ENCODE data around the gene CDKAL1. TPM values are rescaled to one million over a fixed set of nuclear protein-coding genes. Genes with fewer than 3 reads are reported as not detected.
"Not testable (repeated sequence)": the region's sequence is repeated elsewhere in the genome, so short reads cannot be mapped to it uniquely, and the experiment has no call there.

Gene CDKAL1
- total and polyA plus RNA-seq, 9 of the 15 experiments (the other 6 are each of a cell fraction or from before 2014, with no cell fraction given) = 11.2 to 36.3 (median 20.1) TPM

GRCh38 chr6:20827798-20828197 is 293.5 kb downstream of the CDKAL1 start:
- FAIRE-seq = no peak
- 61% methylated on average over 1 of the region's 1 CpG for WGBS (ENCODE audit: insufficient coverage, low coverage, missing lambda C conversion rate)
- H3K36me3 ChIP-seq (ENCODE audit: control insufficient read depth, insufficient read depth, low read length) = no peaks in the 10 kb centered on the region
- no peaks in the 10 kb centered on the region for H3K27me3 ChIP-seq (ENCODE audit: control insufficient read depth in 2 of 2, insufficient read depth in 2 of 2, low read length in 2 of 2)
- CTCF ChIA-PET (ENCODE audit: low intra/inter-chr PET ratio) = no interaction called here
- TF ChIP-seq ZFX (CRISPR knock-in tag; IDR thresholded peaks at IDR 0.05) = 0 out of 2 replicates have a peak, but pooled peaks have one; percentile 19
- no peak for TF ChIP-seq NEUROD1 (IDR thresholded peaks at IDR 0.05; ENCODE audit: borderline replicate concordance, low read depth, low read length, partially characterized antibody)
- no peak overlapping the region for H2AFZ ChIP-seq (ENCODE audit: low read depth, low read length)
- H3K4me3 ChIP-seq = no peak overlapping the region
- ATAC-seq = no peak
- H3K4me1 ChIP-seq (replicated peaks in 1 of 2; ENCODE audit: control insufficient read depth in 2 of 2, insufficient read depth in 2 of 2, low read length in 2 of 2) = peaks cover 0 to 8% of the 10 kb centered on the region in 2 experiments; a peak in 1 of 5 replicates
- H3K79me2 ChIP-seq (ENCODE audit: control insufficient read depth, insufficient read depth, low read length) = no peaks in the 10 kb centered on the region
- no peaks in the 10 kb centered on the region for H3K9me1 ChIP-seq (ENCODE audit: control insufficient read depth, insufficient read depth, low read length)
- H3K27ac ChIP-seq (ENCODE audit: extremely low read depth, low read depth, low read length) = no peak overlapping the region
- intact Hi-C loops (cut with micrococcal nuclease) (no loop called here), in situ Hi-C loops (cut with MboI) (no loop called here)
- H3K9ac ChIP-seq (ENCODE audit: insufficient read depth in 1 of 2, low read depth in 2 of 2, low read length in 2 of 2) = no peak overlapping the region
- no peaks in the 10 kb centered on the region for H3K9me3 ChIP-seq (replicated peaks; ENCODE audit: control insufficient read depth, insufficient read depth, low read depth, low read length)
- no peaks in the 10 kb centered on the region for H4K20me1 ChIP-seq (replicated peaks; ENCODE audit: control insufficient read depth, insufficient read depth, low read length)
- BruUV-seq (replicated peaks) = no TSS peak
- no peak for DNase-seq (ENCODE audit: extremely low read depth in 1 of 4, low spot score in 3 of 4)
- no peak overlapping the region for H3K4me2 ChIP-seq (ENCODE audit: insufficient read depth, low read length)
- POLR2A ChIA-PET = interaction anchor here (0.5 to 1.0 kb wide), 2 partner anchors 8 to 1094 kb away, joined by 3 read pairs; no protein-coding TSS in a partner anchor

DNA sequence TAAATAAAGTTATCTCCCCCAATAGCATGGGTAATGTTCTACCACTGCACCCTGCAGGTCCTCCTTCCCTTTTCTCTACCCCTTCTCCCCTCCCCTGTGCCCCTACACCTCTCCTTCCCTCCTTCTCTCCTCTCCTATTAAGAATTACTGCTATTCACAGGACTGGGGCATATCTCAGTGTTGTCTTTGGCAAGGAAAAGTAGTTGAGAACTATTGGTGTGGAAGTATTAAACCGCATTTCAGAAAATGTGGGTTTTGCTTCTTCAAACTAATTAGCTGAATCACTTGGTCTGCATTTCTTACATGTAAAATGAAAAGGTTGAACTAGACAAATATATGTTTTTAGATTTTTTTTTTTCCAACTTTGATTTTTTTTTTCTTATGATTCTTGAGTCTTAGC is 296.3 kb downstream of the CDKAL1 start:
- POLR2A ChIA-PET = interaction anchor here (0.6 to 1.1 kb wide), 3 partner anchors 12 to 152 kb away, joined by 3 read pairs; no protein-coding TSS in a partner anchor
- in situ Hi-C loops (cut with MboI) (no loop called here), intact Hi-C loops (cut with micrococcal nuclease) (no loop called here)
- 86% methylated on average over 1 of the region's 1 CpG for WGBS (ENCODE audit: insufficient coverage, low coverage, missing lambda C conversion rate)
- Histone ChIP-seq H3K4me1 (replicated peaks in 1 of 2; ENCODE audit: control insufficient read depth in 2 of 2, insufficient read depth in 2 of 2, low read length in 2 of 2) (peaks cover 0 to 8% of the 10 kb centered on the region in 2 experiments; a peak in 1 of 5 replicates), H3K27ac (ENCODE audit: extremely low read depth, low read depth, low read length) (no peak overlapping the region), H3K9me3 (replicated peaks; ENCODE audit: control insufficient read depth, insufficient read depth, low read depth, low read length) (no peaks in the 10 kb centered on the region), H3K4me2 (ENCODE audit: insufficient read depth, low read length) (no peak overlapping the region), H3K27me3 (ENCODE audit: control insufficient read depth in 2 of 2, insufficient read depth in 2 of 2, low read length in 2 of 2) (no peaks in the 10 kb centered on the region), H3K9ac (ENCODE audit: insufficient read depth in 1 of 2, low read depth in 2 of 2, low read length in 2 of 2) (no peak overlapping the region), H4K20me1 (replicated peaks; ENCODE audit: control insufficient read depth, insufficient read depth, low read length) (no peaks in the 10 kb centered on the region), H3K36me3 (ENCODE audit: control insufficient read depth, insufficient read depth, low read length) (no peaks in the 10 kb centered on the region), H2AFZ (ENCODE audit: low read depth, low read length) (no peak overlapping the region), H3K79me2 (ENCODE audit: control insufficient read depth, insufficient read depth, low read length) (no peaks in the 10 kb centered on the region), H3K9me1 (ENCODE audit: control insufficient read depth, insufficient read depth, low read length) (no peaks in the 10 kb centered on the region), H3K4me3 (no peak overlapping the region)
- ATAC-seq (no peak), FAIRE-seq (no peak), DNase-seq (ENCODE audit: extremely low read depth in 1 of 4, low spot score in 3 of 4) (no peak)
- CTCF ChIA-PET (ENCODE audit: low intra/inter-chr PET ratio) = no interaction called here
- TF ChIP-seq, protein P1, sequence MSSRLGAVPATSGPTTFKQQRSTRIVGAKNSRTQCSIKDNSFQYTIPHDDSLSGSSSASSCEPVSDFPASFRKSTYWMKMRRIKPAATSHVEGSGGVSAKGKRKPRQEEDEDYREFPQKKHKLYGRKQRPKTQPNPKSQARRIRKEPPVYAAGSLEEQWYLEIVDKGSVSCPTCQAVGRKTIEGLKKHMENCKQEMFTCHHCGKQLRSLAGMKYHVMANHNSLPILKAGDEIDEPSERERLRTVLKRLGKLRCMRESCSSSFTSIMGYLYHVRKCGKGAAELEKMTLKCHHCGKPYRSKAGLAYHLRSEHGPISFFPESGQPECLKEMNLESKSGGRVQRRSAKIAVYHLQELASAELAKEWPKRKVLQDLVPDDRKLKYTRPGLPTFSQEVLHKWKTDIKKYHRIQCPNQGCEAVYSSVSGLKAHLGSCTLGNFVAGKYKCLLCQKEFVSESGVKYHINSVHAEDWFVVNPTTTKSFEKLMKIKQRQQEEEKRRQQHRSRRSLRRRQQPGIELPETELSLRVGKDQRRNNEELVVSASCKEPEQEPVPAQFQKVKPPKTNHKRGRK (tag; IDR thresholded peaks at IDR 0.05) = no peak
- no peak for TF ChIP-seq ZNF551 (CRISPR knock-in tag; IDR thresholded peaks at IDR 0.05)
- TF ChIP-seq NUFIP1 (IDR thresholded peaks at IDR 0.05; ENCODE audit: partially characterized antibody) = no peak
- TF ChIP-seq ZNF584 (CRISPR knock-in tag; IDR thresholded peaks at IDR 0.05; ENCODE audit: low read depth) = no peak
- no TSS peak for BruUV-seq (replicated peaks)

DNA sequence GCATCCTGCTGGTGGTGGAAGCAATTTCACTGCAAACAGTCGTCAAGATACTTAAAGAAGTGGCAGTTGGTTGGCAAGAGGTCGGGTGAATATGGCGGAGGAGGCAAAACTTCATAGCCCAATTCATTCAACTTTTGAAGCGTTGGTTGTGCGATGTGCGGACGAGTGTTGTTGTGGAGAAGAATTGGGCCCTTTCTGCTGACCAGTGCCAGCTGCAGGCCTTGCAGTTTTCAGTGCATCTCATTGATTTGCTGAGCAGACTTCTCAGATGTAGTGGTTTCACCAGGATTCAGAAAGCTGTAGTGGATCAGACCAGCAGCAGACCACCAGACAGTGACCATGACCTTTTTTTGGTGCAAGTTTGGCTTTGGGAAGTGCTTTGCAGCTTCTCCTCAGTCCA is 297.0 kb downstream of the CDKAL1 start:
- in situ Hi-C loops (cut with MboI); H3K4me2 ChIP-seq (ENCODE audit: insufficient read depth, low read length); H3K9me1 ChIP-seq (ENCODE audit: control insufficient read depth, insufficient read depth, low read length); H3K4me1 ChIP-seq (replicated peaks in 1 of 2; ENCODE audit: control insufficient read depth in 2 of 2, insufficient read depth in 2 of 2, low read length in 2 of 2); DNase-seq (ENCODE audit: extremely low read depth in 1 of 4, low spot score in 3 of 4); H3K36me3 ChIP-seq (ENCODE audit: control insufficient read depth, insufficient read depth, low read length); H3K27me3 ChIP-seq (ENCODE audit: control insufficient read depth in 2 of 2, insufficient read depth in 2 of 2, low read length in 2 of 2); CTCF ChIA-PET (ENCODE audit: low intra/inter-chr PET ratio); BruUV-seq (replicated peaks); H3K4me3 ChIP-seq; H2AFZ ChIP-seq (ENCODE audit: low read depth, low read length); H4K20me1 ChIP-seq (replicated peaks; ENCODE audit: control insufficient read depth, insufficient read depth, low read length); H3K27ac ChIP-seq (ENCODE audit: extremely low read depth, low read depth, low read length); H3K9ac ChIP-seq (ENCODE audit: insufficient read depth in 1 of 2, low read depth in 2 of 2, low read length in 2 of 2); intact Hi-C loops (cut with micrococcal nuclease); H3K79me2 ChIP-seq (ENCODE audit: control insufficient read depth, insufficient read depth, low read length); FAIRE-seq; ATAC-seq; H3K9me3 ChIP-seq (replicated peaks; ENCODE audit: control insufficient read depth, insufficient read depth, low read depth, low read length): not testable (repeated sequence)
- WGBS (ENCODE audit: insufficient coverage, low coverage, missing lambda C conversion rate) = 88% methylated on average over 7 of the region's 7 CpGs
- POLR2A ChIA-PET = interaction anchor here (0.6 kb wide), 1 partner anchor 153 kb away, joined by 3 read pairs; no protein-coding TSS in a partner anchor

All from K562 (cell line).